Stimulated activated CD8-positive, alpha-beta memory T cell treated with anti-CD3 and anti-CD28 coated beads, Interleukin-15, amount 100 ng/mL, for 1 hour (primary cell): Measurements from ENCODE around the gene MED1.
"Not testable (repeated sequence)": the region's sequence is repeated elsewhere in the genome, so short reads cannot be mapped to it uniquely, and the experiment has no call there.

Source experiments
- DNase-seq: peaks from one replicate; pipeline ENCODE4 v3.0.0-alpha.2; 2020; ENCODE audit warnings: low read depth

The MED1 gene

GRCh38 chr17:39439868-39440267 lies 11.2 kb downstream of the MED1 start:
- not testable (repeated sequence) for DNase-seq

GRCh38 chr17:39429600-39429999 lies 21.5 kb downstream of the MED1 start:
- no peak for DNase-seq

- no peak for DNase-seq
Measured at GRCh38 chr17:39416141-39416540, 34.9 kb downstream of the MED1 start.

- DNase-seq = no peak
Measured at GRCh38 chr17:39410279-39410678, 40.8 kb downstream of the MED1 start.

GRCh38 chr17:39408360-39408759 lies 42.7 kb downstream of the MED1 start:
- DNase-seq = no peak

GRCh38 chr17:39406951-39407350 lies 44.1 kb downstream of the MED1 start:
- no peak for DNase-seq

GRCh38 chr17:39405436-39405835 lies 45.6 kb downstream of the MED1 start:
- DNase-seq = no peak

GRCh38 chr17:39404542-39405378 lies 46.3 kb downstream of the MED1 start:
- no peak for DNase-seq

GRCh38 chr17:39402890-39403605 lies 48.0 kb downstream of the MED1 start:
- no peak for DNase-seq

GRCh38 chr17:39402244-39402889 lies 48.7 kb downstream of the MED1 start:
- peak; percentile 69 for DNase-seq

- DNase-seq = peak; percentile 85
Measured at GRCh38 chr17:39401412-39402243, 49.4 kb downstream of the MED1 start, which contains the start of gene FBXL20. Gene FBXL20 (minus strand): TSS chr17:39401626. CDS start chr17:39401402, 224 bp downstream.

GRCh38 chr17:39400547-39401411 lies 50.3 kb downstream of the MED1 start:
- no peak for DNase-seq

GRCh38 chr17:39399791-39400190 lies 51.3 kb downstream of the MED1 start:
- no peak for DNase-seq

- DNase-seq = no peak
Measured at GRCh38 chr17:39393736-39394135, 57.3 kb downstream of the MED1 start.

GRCh38 chr17:39391448-39391847 lies 59.6 kb downstream of the MED1 start:
- DNase-seq = no peak

GRCh38 chr17:39385040-39385439 lies 66.0 kb downstream of the MED1 start:
- DNase-seq = no peak

- no peak for DNase-seq
Measured at GRCh38 chr17:39380144-39380543, 70.9 kb downstream of the MED1 start.

GRCh38 chr17:39376434-39376833 lies 74.6 kb downstream of the MED1 start:
- no peak for DNase-seq

- not testable (repeated sequence) for DNase-seq
Measured at GRCh38 chr17:39367805-39368204, 83.3 kb downstream of the MED1 start.

- DNase-seq = no peak
Measured at GRCh38 chr17:39365872-39366271, 85.2 kb downstream of the MED1 start.

GRCh38 chr17:39365242-39365641 lies 85.8 kb downstream of the MED1 start:
- DNase-seq = no peak
